HG03135 (cell line): ENCODE data around the gene SSMEM1.
"Not testable (repeated sequence)": the region's sequence is repeated elsewhere in the genome, so short reads cannot be mapped to it uniquely, and the experiment has no call there.

Source experiments
- ATAC-seq: cut with Tn5 transposase; IDR thresholded peaks from one replicate; pipeline ENCODE4 v1.9.1; 2021; ENCODE audit warnings: mild to moderate bottlenecking, moderate library complexity; ENCODE audit not compliant: unreplicated experiment

Gene SSMEM1, protein sequence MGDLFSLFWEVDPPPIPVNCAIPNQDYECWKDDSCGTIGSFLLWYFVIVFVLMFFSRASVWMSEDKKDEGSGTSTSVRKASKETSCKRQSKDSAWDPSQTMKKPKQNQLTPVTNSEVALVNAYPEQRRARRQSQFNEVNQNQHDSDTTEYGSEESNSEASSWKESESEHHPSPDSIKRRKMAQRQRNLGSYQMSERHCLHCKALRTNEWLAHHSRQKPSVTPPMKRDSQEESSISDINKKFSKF

DNA sequence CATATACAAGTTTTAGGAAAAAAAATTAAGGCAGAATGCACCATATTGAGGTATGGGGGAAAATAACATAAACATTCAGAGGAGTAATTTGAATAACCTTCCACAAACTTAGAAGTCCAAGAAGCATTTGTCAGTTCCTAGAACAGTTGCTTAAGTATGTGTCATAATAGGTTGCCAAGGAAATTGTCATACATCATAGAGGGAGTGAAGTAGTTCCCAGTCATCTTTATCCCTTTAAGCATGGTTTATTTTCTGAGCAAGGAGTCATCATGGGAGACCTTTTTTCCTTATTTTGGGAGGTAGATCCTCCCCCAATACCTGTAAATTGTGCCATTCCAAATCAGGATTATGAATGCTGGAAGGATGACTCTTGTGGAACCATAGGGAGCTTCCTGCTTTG, at the start of gene SSMEM1:
TSS of gene SSMEM1 (plus strand) at position 219 of the 400 bp plus-strand sequence. CDS start at position 270, 51 bp downstream.
- no peak for ATAC-seq

DNA sequence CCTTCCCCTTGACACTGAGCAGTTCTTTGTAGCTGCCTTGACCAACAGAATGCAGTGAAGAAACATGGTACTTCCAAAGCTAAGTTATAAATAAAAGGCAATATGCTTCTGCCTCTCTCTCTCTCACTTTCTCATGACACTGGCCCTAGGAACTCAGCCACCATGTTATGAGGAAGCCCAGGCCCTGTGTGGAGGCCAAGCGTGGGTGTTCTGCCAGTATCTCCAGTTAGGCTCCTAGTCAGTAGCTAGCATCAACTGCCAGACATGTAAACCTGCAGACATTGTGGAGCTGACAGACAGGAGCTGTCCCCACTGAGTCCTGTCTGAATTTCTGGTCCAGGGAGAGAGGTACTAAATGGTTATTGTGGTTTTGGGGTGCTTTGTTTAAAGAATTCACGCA, 47.6 kb upstream of the SSMEM1 start:
- ATAC-seq, result no peak

DNA sequence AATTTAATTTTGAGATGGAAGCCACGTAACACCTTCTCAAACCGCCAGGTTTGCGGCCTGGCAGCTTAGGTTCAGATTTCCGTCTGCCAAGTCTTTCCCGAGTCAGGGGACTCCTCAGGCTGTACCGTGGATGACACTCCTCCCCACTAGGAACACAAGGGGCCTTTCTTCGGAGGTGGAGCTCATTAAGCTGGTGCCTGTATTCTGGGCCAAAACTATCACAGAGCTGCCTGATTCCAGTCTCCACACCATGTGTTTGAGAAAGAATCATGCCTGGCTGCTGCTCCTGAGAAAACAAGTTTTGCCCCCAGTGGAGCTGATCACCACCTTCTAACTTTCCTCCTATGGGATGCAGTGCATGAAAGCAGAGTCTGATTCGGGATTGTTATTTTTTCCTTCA, 47.2 kb upstream of the SSMEM1 start:
- no peak for ATAC-seq

DNA sequence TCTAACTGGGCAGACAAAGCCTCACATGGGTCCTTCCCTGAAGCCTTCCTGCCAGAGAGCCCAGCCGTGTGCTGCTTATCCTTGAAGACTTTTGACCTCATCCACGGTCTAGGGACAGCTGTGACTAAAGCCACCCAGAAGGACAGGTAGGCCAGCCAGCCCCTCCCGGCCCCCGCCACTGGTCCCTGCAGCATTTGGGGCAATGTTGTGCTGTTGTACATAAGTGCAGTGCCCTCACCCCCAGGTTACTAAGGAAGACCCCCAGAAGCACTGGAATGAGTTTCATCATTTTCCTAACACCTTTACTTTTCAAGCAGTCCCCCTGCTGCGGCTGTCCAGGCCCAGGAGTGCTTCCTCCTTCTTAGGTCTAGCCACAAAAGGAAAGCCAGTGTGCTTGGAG, 45.5 kb upstream of the SSMEM1 start:
- ATAC-seq, result no peak

DNA sequence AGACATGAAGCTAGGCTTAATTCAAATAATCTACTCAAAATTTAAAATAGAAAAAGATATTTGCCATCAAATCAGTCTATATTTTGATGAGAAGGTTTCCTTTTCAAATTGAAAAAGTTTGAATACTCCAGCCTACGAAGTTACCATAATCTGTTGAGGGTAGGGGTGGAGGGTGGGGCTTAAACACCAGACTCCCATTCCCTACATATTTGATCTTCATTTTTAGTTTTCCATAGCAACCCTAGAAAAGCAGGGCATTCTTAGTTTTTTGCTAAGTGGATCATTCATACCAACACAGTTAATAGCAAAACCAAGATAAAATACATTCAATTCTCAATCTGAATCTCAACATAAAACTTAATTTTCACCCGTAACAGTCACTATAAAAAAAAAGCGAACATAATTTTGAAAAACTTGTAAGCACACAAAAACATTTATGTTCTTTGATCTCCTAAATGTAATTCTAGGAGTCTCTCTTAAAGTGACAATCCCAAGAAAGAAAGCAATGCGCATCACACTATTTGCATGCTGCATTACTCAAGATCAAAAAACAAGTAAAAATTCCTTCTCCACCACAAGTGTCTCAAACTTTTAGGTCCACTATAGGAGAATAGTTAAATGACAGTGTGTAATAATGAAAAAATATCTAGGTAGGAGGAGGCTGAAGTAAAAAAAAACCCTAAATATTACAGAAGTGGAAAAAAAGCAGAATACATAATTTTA, 33.3 kb upstream of the SSMEM1 start:
- no peak for ATAC-seq

DNA sequence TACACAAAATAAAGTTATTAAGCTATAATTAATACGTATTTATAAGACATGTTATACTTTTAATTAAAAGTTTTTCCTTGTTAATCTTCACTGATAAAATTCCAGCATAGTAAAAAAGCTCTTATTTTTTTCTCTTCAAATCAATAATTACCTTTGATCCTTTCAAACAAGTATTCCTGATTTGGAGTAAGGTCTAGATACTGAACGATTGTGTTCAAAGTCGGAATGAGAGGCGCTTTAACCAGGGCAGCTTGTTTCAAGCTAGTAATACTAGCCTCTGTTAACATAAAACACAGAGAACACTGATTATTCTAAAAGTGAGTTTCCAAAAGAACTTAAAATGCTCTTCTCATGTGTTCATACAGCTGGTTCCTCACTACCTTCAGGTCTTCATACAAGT, 29.4 kb upstream of the SSMEM1 start:
- ATAC-seq, result no peak

DNA sequence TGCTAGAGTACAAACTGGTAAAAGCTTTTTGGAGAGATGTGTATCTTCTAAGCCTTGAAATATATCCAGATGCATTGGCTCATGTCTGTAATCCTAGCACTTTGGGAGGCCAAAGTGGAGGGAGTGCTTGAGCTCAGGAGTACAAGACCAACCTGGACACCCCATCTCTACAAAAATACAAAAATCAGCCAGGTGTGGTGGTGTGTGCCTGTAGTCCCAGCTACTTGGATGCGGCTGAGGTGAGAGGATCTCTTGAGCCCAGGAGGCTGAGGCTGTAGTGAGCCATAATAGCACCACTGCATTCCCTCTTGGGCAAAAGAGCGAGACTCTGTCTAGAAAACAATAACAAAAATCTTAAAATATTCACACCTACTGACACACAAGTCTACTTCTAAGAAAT, 28.0 kb upstream of the SSMEM1 start:
- no peak for ATAC-seq

DNA sequence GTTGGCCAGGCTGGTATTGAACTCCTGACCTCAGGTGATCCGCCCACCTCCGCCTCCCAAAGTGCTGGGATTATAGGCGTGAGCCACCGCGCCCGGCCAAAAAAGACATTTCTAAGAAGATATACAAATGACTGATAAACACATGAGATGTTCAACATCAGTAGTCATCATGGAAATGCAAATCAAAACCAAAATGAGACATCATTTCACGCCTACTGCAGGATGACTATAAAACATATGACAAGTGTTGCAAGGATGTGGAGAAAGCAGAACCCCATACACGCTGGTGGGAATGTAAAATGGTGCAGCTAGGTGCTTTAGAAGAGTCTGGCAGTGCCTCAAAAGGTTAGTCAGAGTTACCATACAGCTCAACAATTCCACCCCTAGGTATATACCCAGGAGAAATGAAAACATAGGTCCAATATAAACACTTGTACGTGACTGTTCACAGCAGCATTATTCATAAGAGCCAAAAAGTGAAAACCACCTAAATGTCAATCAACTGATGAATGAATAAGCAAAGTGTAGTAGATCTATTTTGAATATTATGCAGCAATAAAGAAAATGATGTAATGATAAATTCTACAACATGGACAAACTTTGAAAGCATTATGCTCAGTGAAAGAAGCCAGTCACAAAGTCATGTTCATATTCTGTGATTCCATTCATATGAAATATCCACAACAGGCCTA, 26.9 kb upstream of the SSMEM1 start:
- no peak for ATAC-seq

DNA sequence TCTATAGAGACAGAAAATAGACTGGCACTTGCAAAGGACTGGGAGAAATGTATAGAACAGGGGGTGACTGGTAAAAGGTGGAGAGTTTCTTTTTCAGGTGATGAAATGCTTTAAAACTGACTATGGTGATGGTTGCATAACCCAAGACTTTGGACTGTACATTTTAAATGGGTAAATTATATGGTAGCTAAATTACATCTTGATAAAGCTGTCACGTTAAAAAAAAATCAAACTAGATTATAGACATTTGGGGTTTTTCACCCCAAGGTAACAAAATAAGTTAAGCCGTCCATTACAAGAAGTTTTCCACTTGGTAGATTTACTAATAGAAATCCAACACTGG, 26.4 kb upstream of the SSMEM1 start:
- ATAC-seq, result no peak

DNA sequence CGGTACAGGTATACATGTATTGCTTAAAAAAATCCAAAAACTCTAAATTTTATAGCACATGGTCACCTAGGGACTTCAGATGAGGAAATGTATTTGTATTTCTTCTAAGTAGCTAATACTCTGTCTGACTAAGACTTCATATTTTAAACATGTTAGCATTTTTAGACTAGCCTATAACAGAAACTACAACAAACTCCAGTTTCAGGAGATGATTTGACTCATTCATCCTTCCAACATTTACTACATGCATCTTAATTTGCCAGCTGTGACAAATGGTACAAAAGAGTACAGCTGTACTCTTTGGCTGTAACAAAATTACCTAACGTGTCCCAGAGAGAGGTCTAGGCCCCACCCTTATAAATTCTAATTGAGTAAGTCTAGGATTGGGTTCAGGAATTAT, 24.7 kb upstream of the SSMEM1 start:
- ATAC-seq, result peak; percentile 76

DNA sequence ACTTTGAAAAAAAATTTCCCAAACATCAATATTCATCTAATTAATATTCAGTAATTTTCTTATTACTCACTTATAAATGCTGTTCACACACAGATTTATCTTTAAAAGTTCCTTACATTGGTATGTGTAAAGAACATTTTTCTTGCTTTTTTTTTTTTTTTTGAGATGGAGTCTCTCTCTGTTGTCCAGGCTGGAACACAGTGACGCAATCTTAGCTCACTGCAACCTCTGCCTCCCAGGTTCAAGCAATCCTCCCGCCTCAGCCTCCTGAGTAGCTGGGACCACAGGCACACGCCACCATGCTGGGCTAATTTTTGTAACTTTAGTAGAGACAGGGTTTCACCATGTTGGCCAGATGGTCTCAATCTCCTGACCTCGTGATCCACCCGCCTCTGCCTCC, 23.3 kb upstream of the SSMEM1 start:
- ATAC-seq, result not testable (repeated sequence)

DNA sequence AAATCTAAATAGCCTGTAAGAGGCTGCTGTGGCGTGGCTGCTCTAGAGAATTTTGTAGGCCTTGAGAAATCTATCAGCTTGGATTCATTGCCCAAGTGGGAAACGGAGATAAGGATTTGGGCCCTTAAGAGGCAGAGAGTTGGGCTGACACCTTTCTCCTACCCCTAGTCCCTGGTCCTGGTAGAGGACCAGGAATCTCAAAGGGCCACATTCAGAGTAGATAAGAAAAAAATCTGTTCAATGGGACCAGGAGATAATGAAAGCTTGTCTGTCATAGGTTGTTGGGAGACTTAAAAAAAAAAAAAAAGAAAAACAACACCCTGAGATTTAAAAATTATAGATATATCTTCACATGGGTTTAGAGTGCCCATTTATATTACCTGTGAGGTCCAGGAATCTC, 20.3 kb upstream of the SSMEM1 start:
- ATAC-seq, result no peak

DNA sequence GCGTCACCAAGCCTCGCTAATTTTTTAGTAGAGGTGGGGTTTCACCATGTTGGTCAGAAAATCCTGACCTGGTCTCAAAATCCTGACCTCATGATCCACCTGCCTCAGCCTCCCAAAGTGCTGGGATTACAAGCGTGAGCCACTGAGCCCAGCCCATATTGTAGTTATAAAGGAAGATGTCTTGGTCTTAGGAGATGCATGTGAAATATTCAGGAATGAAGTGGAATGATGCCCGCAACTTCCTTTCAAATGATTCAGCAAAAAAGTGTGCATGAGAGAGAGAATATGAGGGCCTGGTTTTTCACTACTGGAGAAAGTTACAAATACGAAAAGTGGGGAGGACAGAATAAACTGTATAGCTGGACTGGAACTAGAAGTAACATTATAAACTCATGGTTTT, 18.3 kb upstream of the SSMEM1 start:
- ATAC-seq, result no peak

DNA sequence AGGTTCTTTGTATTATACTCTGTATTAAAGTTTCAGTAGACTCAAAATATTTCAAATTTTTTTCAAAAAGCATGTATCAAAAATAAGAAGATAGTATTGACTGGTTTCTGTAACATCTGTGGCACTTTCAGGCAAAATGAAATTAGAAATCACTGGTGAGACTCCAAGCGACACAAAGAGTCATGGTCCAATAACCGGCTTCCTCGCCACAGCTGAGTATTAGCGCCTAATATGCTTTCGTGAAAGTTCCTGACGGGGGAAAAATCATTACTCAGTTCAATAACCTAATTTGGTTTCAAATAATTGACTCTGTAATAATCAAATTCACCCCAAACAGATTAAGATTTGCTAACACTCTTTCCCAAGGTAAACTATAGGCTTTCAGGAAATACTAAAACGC, 15.9 kb upstream of the SSMEM1 start:
- no peak for ATAC-seq

DNA sequence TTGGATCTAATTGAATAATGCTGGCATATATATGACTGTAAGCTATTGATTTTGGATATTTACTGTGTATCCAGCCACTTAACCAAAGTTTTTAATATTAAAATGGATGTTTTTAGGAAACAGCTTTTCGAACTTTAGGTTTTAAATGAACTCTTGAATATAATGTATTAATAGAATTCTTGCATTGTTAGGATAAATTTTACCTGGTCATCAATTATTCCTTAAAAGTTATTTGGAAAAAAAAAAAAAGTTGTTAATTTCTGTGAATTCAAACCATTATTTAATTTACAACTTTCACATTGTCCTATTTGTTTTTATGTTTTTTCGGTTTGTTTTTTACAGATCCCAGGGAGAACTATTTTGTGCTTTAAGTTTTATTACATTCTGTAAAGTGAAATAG, 12.3 kb upstream of the SSMEM1 start:
- ATAC-seq, result no peak

DNA sequence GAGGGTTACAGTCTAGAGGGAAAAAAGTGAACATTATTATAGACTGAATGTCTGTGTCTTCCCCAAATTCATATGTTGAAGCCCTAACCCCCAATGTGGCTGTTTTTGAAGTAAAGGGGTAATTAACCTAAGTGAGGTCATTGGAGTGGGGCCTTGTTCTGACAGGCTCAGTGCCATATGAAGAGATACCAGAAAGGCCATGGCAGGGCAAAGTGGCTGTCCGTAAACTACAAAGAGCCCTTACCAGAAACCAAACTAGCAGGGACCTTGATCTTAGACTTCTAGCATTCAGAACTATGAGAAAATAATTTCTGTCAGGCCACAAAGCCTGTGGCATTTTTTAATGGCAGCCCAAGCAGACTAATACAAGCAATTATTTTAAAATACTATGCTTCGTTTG, 11.2 kb upstream of the SSMEM1 start:
- no peak for ATAC-seq

DNA sequence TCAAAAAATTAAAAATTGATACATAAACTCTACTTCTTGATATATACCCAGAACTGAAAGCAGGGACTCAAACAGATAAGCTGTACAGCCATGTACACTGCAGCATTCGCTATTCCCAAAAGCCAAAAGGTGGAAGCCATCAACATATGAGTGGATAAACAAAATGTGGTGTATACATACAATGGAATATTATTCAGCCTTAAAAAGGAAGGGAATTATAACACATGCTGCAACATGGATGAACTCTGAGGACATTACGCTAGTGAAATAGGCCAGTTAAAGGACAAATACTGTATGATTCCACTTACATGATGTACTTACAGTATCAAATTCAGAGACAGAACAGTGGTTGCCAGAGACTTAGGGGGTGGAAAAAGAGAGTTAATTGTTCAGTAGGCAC, 10.6 kb upstream of the SSMEM1 start:
- no peak for ATAC-seq

DNA sequence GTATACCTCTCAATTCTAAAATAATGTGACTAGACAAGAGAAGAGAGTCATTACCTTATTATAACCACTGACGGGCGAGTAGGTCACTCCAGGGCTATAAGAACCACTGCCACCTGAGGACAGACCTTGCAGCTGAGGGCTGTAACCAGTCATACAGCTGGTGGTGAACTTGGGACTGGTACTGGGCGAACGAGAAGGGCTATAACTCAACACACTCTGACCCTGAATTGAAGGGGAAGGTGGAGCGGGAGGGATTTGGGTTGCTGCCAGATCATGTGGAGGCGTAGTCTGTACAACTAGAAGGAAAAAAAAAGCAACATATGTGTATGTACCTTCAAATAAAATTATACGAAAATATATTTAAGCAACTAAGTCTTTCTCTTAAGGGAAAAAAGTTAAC, 5.9 kb upstream of the SSMEM1 start:
- ATAC-seq, result no peak

DNA sequence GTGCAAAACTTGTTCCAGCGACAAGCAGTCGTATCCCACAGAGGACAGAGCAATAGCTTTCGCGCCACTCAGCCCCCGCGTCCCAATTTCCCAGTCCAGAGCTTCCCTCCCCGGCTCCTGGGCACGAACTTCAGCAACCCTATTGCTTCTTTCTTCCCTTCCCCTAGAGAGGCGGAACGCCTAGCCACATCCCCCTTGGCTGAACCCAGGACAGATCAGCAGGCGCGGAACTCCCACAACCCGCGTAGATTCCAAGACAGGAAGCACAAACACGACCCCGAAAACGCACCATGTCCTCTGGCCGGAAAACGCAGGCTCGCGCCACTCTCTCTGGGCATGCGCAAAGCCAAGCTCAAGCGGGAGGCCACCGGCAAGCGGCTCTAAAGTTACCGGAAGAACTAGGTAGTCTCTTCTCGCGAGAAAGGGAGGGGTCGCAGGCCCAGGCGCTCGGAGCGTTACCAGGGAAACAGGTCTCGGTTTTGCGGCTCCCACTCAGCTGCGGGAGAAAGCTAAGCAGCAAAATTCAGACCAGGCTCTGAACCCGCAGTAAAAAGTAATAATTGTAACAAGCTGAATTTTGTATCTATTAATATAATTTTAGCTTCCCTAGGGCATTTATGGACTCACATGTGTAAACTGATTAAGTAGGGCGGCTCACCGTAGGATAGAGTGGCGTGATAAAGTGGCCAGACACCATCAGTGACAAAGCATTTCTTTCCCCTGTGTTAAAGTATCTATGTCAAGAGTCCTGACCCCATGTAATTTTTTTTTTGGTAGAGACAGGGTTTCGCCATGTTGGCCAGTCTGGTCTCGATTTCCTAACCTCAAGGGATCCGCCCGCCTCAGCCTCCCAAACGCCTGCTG, 2.3 kb upstream of the SSMEM1 start, which contains the start of gene TMEM209:
TSS of gene TMEM209 (minus strand) at position 323 of the 864 bp plus-strand sequence. CDS start at position 292, 31 bp downstream.
- peak; percentile 97 for ATAC-seq

DNA sequence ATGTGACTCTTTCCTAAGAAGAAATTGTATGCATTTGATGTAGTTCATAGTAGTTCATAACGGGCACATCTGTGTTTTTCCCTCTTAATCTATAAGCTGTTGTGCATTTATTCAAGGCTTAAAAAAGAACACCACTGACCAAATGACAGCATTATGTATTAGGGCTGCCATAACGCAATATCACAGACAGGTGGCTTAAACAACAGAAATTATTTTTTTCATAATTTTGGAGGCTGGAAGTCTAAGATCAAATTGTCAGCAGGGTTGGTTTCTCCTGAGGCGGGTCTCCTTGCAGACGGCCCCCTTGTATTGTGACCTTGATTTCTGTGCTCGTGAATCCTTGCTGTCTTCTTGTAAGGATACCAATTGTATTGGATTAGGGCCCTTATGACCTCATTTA, 627 bp upstream of the SSMEM1 start:
- ATAC-seq, result no peak

DNA sequence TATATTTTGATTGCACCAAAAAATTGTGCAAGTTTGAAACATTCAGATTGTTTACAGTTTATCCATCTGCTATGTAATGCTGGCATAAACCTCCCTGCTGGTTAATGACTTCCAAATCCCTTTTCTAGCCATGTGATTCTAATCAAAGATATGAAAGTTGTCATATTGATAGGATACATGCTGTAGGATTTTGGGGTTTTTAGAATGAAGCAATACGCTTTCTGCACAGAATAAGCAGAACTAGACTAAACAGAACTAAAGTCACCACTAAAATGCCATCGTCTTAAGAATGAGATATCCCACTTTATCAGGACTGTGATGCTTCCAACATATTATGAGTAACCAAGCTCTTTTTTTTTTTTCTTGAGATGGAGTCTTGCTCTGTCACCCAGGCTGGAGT, 856 bp downstream of the SSMEM1 start:
- no peak for ATAC-seq
